CD4-positive, alpha-beta T cell treated with Interleukin-21 for 1 hour (primary cell): Measurements from ENCODE around the gene ICE1.
"Not testable (repeated sequence)": the region's sequence is repeated elsewhere in the genome, so short reads cannot be mapped to it uniquely, and the experiment has no call there.

Source experiments
- DNase-seq: peaks from one replicate; pipeline ENCODE4 v3.0.0-alpha.2; 2020

ICE1 gene

GRCh38 chr5:5451863-5452262, 29.4 kb downstream of the ICE1 start:
- no peak for DNase-seq

GRCh38 chr5:5453131-5453530, 30.7 kb downstream of the ICE1 start:
- no peak for DNase-seq

- DNase-seq = no peak
Observed at GRCh38 chr5:5454391-5454790, 31.9 kb downstream of the ICE1 start.

- no peak for DNase-seq
Observed at GRCh38 chr5:5456858-5457257, 34.4 kb downstream of the ICE1 start.

GRCh38 chr5:5460311-5460710, 37.8 kb downstream of the ICE1 start:
- DNase-seq = no peak

- DNase-seq = no peak
Observed at GRCh38 chr5:5461012-5461411, 38.5 kb downstream of the ICE1 start.

GRCh38 chr5:5464036-5464715, 41.7 kb downstream of the ICE1 start:
- no peak for DNase-seq

- no peak for DNase-seq
Observed at GRCh38 chr5:5466227-5466626, 43.8 kb downstream of the ICE1 start.

GRCh38 chr5:5467737-5468136, 45.3 kb downstream of the ICE1 start:
- DNase-seq = no peak

GRCh38 chr5:5470933-5471332, 48.5 kb downstream of the ICE1 start:
- DNase-seq = no peak

GRCh38 chr5:5473226-5473625, 50.7 kb downstream of the ICE1 start:
- DNase-seq = no peak

- no peak for DNase-seq
Observed at GRCh38 chr5:5474961-5475360, 52.5 kb downstream of the ICE1 start.

- DNase-seq = no peak
Observed at GRCh38 chr5:5475975-5476374, 53.5 kb downstream of the ICE1 start.

GRCh38 chr5:5479578-5479977, 57.1 kb downstream of the ICE1 start:
- not testable (repeated sequence) for DNase-seq

GRCh38 chr5:5480481-5481111, 58.1 kb downstream of the ICE1 start:
- DNase-seq = no peak

- DNase-seq = peak; percentile 36
Observed at GRCh38 chr5:5481206-5481605, 58.7 kb downstream of the ICE1 start.

- DNase-seq = no peak
Observed at GRCh38 chr5:5481633-5482032, 59.2 kb downstream of the ICE1 start.

- DNase-seq = no peak
Observed at GRCh38 chr5:5483350-5483749, 60.9 kb downstream of the ICE1 start.

GRCh38 chr5:5483880-5484598, 61.6 kb downstream of the ICE1 start:
- no peak for DNase-seq

GRCh38 chr5:5486122-5486521, 63.6 kb downstream of the ICE1 start:
- peak; percentile 13 for DNase-seq

- DNase-seq = no peak
Observed at GRCh38 chr5:5487585-5488360, 65.3 kb downstream of the ICE1 start.

- no peak for DNase-seq
Observed at GRCh38 chr5:5490774-5491347, 68.4 kb downstream of the ICE1 start.
